ENCODE measurements around the gene GALNT15.

GRCh38 chr3:16221990-16222389 is 47.5 kb downstream of the GALNT15 start:
- TF ChIP-seq YY1 (IDR thresholded peaks at IDR 0.05; ENCODE audit: insufficient read depth, insufficient read length): no peak
- TF ChIP-seq ZNF274 (IDR thresholded peaks at IDR 0.05; ENCODE audit: low read depth, low read length): no peak

Measured in NT2/D1 (cell line).